Measurements from ENCODE around the gene UBR2.

GRCh38 chr6:42679358-42679757 lies 115.5 kb downstream of the UBR2 start:
- TF ChIP-seq CTCF (conservative IDR thresholded peaks at IDR 0.05 in 1 of 2, IDR thresholded peaks at IDR 0.05 in 1 of 2; ENCODE audit: extremely low read depth in 1 of 2, insufficient read depth in 1 of 2, low read depth in 1 of 2, low read length in 2 of 2) (no peak), EZH2 (IDR thresholded peaks at IDR 0.05; ENCODE audit: borderline replicate concordance, low read length) (no peak)
